ENCODE data around the gene OGFR.

OGFR gene

GRCh38 chr20:62799459-62799858, 5.2 kb upstream of the OGFR start:
- DNase-seq, result no peak

DNA sequence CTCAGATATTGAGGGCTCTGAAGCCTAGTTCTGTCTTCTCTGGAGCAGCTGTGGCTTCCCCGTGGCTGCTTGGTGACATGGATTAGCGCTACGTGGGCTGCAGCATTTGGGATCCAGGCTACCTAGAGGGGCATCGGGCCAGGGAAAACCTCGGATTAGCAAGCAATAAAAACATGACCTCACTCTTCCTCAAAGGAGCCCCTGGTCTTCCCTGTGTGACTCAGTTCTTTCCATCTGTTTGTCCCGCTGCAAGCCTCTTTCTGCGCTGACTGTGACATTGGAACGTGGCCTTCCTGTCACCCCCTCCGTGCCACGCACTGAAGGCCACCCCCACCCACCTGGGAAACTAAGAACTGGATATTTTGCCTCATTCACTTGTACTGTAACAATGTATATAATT, 4.8 kb upstream of the OGFR start:
- no peak for DNase-seq

DNA sequence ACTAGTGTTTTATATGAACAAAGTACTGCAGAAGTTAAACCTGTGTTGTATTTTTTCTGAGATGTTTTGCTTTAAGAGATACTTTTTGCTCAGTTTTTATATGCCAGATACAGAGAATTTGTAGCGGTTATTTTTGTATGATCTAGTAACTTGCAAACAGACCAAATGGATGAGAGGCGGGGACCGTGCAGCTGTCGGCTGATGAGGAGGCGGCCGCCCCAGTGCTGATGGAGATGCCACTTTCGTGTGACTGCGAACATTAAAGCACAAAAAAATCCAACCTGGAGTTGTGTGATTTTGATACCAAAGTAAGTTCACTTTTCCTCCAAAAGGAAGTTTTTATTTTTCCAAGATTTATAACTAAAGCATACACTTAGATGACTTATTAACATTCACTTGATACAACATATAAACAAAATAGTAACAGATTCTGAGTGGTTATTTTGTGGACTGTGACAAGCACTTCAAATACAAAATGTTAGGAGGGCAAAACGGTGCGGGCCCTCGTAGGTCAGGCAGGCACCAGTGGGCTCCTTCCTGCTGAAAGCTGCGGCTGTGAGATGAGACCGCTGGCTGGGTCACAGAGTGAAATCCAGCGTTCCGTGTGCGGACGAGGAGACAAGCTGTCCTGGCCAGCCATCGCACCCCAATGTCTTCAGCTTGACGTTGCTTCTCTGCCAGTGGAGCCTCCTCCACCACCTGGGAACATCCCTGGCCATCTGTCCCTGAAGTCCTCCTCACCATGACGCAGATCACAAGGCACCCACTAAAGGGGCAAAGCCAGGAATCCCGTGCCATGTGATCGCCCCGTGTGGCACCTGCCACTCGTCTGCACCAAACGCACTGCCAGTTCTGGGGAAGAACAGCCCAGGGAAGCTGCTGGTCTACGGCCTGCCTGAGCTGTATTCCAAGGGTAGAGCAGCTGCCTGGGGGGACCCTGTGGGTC, 4.0 kb upstream of the OGFR start:
- peak in 30 of 58 donors; percentile 13 to 80 (median 36) for DNase-seq

- DNase-seq, result peak in 2 of 58 donors; percentile 21 to 42
Measured at GRCh38 chr20:62801284-62802010, 3.2 kb upstream of the OGFR start.

- DNase-seq, result peak in 2 of 58 donors; percentile 23
Measured at GRCh38 chr20:62802026-62802712, 2.5 kb upstream of the OGFR start.

DNA sequence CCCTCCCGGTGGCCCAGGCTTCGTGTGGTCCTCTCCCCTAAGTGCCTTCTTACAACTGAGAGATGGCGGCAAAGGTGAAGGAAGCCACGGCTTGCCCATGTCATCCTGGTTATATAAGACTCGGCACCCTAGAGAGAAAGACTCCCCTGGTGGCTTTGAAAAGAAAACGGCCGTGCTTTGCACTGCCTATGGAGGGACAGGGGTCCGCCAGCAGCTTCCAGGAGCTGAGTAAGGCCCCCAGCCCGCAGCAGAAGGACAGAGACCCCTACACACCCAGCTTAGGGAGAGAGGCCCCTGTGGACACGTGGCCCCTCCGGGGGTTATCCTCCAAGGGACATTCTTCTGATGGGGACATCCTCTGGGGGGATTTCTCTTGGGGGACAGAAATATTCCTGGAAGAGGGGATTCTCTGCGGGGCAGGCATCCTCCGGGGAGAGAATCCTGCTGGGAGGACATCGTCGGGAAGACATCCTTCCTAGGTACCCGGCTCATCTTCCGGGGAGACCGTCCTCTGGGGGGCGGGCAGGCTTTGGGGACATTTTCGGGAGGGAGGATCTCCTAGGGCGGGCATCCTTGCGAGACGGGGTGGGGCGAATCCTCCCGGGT, 511 bp upstream of the OGFR start:
- DNase-seq, result peak in 14 of 58 donors; percentile 19 to 75 (median 66)

DNA sequence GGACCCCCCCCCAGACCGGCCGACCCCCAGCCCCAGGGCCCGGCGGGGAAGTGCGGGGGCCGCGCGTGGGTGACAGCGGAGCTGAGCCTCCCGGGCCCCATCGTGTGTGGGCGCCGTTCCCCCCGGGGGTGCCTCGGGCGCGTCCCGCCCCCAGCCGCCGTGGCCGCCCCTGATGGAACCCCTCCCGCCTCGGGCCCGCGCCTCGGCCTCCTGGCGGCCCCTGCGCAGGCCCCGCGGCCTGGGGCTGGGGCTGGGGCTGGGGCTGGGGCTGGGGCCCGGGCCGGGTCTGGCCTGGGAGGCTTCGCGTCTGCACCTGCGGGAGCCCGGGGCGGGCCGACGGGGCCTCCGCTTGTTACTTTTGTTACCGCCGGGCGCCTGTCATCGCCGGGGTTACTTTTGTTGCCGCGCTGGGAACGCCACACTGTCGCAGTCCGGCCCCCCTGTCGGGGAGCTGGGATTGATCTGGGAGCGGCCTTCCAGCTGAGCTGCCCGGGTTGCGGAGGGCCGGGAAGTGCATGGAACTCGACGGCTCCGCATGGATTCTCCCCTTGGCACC, 598 bp downstream of the OGFR start:
- no peak for DNase-seq

DNA sequence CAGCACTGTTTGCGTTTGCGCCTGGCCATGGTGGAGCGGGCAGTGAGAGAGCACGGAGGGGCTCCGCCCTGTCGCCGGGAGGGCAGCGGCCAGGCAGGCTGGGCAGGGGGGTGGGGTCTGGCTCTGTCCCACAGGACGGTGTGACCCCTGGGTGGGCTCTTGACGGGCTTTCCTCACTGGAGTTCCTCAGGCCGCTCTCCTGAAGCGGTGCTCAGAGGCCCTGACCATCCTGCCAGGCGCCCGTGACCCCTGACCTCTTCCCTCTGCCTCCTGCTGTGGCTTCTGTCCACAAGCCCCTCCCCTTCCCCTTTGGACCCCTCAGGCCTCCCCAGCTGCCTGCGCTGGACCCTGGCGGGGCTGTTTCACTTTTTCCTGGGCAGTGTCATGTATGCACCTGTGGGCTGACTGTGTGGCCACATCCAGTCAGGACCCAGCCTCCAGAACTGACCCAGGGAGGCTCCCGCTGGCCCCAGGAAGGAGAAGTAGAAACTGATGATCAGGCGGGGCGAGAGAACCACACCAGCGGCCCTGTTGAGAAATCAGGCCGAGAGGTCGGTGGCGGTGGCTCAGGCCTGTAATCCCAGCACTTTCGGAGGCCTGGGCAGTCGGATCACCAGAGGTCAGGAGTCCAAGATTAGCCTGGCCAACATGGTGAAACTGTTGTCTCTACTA, 1.2 kb downstream of the OGFR start:
- DNase-seq, result peak in 3 of 58 donors; percentile 12 to 21 (median 18)

DNA sequence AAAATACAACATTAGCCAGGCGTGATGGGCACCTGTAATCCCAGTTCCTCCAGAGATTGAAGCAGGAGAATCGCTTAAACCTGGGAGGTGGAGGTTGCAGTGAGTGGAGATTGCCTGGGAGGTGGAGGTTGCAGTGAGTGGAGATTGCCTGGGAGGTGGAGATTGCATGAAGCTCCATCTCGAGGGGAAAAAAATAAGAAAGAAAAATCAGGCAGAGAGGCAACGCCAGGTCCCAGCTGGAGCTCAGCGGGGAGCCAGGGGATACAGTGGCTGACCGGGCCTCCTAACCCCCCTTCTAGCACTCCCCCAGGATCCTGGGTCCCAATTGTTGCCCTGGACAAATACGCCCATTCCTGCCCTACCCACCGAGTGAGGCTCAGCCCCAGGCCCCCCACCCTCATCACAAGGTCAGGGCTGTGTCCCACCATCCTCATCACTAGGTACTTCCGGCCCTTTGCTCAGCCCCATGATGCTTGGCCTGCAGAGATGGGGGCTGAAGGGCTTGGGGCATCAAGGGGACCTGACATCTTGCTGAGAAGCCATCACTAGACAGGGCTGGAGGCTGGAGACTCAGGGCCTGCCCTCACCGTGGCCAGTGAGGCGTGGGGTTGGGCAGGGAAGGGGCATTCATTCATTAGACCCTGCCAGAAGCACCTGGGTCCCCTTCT, 1.9 kb downstream of the OGFR start:
- no peak for DNase-seq

GRCh38 chr20:62807444-62808210, 3.0 kb downstream of the OGFR start:
- DNase-seq, result no peak

GRCh38 chr20:62808211-62808865, 3.7 kb downstream of the OGFR start:
- peak in 50 of 58 donors; percentile 17 to 82 (median 46) for DNase-seq

DNA sequence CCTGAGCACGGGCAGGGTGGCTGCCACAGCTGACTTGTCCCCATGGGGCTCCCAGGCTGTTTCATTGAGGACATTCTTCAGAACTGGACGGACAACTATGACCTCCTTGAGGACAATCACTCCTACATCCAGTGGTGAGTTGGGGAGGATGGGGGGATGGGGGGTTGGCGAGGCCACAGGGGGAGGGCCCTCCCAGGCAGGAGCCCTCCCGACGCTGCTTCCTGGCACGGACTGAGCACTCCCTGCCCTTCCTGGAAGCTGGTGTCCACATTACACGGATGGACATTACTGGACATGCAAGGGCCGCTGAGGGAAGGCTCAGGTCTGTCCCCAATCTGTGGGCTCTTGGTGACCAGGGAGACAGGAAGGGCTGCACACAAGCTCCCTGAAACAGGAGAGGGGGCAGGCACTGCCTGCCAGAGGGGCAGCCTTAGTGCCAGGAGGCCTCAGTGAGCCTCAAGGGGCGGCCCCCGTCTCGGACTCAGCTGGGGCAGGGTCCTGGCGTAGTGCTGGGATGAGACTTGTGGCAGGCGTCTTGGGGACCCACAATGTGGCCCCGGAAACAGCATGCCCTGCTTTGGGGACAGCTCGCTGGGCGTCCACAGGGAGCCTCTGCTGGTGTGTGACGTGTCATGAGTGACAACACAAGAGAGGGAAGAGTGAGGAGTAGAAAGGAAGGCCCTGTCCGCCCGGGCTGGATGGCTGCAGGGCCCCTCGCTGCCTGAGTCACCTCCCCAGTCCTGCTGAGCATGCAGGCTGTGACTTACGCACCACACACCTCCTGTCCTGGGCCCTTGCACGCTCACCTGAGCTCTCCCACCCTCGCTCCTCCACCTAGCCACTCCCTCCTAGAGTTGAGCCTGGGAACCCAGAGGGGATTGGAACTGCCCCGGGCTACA, 5.1 kb downstream of the OGFR start:
- no peak for DNase-seq

- DNase-seq, result no peak
Measured at GRCh38 chr20:62811320-62811719, 6.7 kb downstream of the OGFR start.

- no peak for DNase-seq
Measured at GRCh38 chr20:62811720-62812119, 7.1 kb downstream of the OGFR start.

DNA sequence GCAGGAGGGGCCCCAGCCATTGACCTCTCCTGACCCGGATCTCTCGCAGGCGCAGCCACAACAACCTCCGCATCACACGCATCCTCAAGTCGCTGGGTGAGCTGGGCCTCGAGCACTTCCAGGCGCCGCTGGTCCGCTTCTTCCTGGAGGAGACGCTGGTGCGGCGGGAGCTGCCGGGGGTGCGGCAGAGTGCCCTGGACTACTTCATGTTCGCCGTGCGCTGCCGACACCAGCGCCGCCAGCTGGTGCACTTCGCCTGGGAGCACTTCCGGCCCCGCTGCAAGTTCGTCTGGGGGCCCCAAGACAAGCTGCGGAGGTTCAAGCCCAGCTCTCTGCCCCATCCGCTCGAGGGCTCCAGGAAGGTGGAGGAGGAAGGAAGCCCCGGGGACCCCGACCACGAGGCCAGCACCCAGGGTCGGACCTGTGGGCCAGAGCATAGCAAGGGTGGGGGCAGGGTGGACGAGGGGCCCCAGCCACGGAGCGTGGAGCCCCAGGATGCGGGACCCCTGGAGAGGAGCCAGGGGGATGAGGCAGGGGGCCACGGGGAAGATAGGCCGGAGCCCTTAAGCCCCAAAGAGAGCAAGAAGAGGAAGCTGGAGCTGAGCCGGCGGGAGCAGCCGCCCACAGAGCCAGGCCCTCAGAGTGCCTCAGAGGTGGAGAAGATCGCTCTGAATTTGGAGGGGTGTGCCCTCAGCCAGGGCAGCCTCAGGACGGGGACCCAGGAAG, 7.7 kb downstream of the OGFR start:
- DNase-seq, result no peak

- DNase-seq, result no peak
Measured at GRCh38 chr20:62812907-62813200, 8.2 kb downstream of the OGFR start.

DNA sequence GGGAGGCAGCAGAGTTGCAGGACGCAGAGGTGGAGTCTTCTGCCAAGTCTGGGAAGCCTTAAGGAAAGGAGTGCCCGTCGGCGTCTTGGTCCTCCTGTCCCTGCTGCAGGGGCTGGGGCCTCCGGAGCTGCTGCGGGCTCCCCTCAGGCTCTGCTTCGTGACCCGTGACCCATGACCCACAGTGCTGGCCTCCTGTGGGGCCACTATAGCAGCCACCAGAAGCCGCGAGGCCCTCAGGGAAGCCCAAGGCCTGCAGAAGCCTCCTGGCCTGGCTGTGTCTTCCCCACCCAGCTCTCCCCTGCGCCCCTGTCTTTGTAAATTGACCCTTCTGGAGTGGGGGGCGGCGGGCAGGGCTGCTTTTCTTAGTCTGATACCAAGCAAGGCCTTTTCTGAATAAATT, 9.0 kb downstream of the OGFR start:
- no peak for DNase-seq
